Stomach (tissue), 9 donors: ENCODE data around the gene GALK1. TPM values are rescaled to one million over a fixed set of nuclear protein-coding genes. Genes with fewer than 3 reads are reported as not detected.

ENCODE experiments used
- DNase-seq, 2 donors: peaks; one replicate each; pipeline versions ENCODE4 v3.0.0 to v3.0.0-alpha.2; 2013 to 2019
- H3K27ac ChIP-seq, 5 donors: fragments of 200-600 bp in 4 of 5; sonication (generic) in 4 of 5; one replicate each; pipeline ENCODE4 v1.5.1; 2013 to 2019; ENCODE audit warnings: mild to moderate bottlenecking in 1 of 5, moderate library complexity in 1 of 5
- H3K27me3 ChIP-seq, 3 donors: fragments of 200-600 bp; sonication (generic); one replicate each; pipeline ENCODE4 v1.5.1; 2017 to 2019; ENCODE audit warnings: mixed run types in 1 of 3
- H3K36me3 ChIP-seq, 4 donors: fragments of 200-600 bp; sonication (generic); 1 replicate in 3 of 4; 2 replicates in 1 of 4; pipeline ENCODE4 v1.5.1; 2016 to 2019
- H3K4me1 ChIP-seq, 4 donors: fragments of 200-600 bp; sonication (generic); one replicate each; pipeline ENCODE4 v1.5.1; 2016 to 2019
- H3K4me3 ChIP-seq, 4 donors: fragments of 200-600 bp; sonication (generic) in 3 of 4; one replicate each; pipeline ENCODE4 v1.5.1; 2016 to 2019; ENCODE audit warnings: mild to moderate bottlenecking in 1 of 4
- H3K9me3 ChIP-seq, 4 donors: fragments of 200-600 bp; sonication (generic); one replicate each; pipeline ENCODE4 v1.5.1; 2016 to 2019
- EP300 ChIP-seq: sonication (generic); formaldehyde crosslinking; IDR thresholded peaks from one replicate; pipeline ENCODE4 v1.6.1; 2017; ENCODE audit warnings: antibody characterized with exemption
- POLR2A ChIP-seq, 4 donors: fragments of 450-650 bp; IDR thresholded peaks; one replicate each; pipeline ENCODE4 v1.6.1; 2016; ENCODE audit warnings: antibody characterized with exemption in 4 of 4, control low read depth in 2 of 4, mild to moderate bottlenecking in 1 of 4, moderate library complexity in 1 of 4
- POLR2AphosphoS5 ChIP-seq, 3 donors: sonication (generic); formaldehyde crosslinking; IDR thresholded peaks; one replicate each; pipeline ENCODE4 v1.6.1; 2016; ENCODE audit warnings: antibody characterized with exemption in 3 of 3
- WGBS, 5 donors: extraction: QIAGEN DNeasy Blood & Tissue Kit in 3 of 5; methylation state at CpG; one replicate each; pipeline versions ENCODE4 v1.1.5 to v1.1.7; 2013 to 2018; 5-methylcytosine and 5-hydroxymethylcytosine counted together
- intact Hi-C: fragments of 100-400 bp; cut with DNase I; formaldehyde crosslinking; loops from one replicate; pipeline ENCODE4 v1.15.1; 2023; ENCODE audit warnings: low total_unique reads
- polyA plus RNA-seq, 3 donors: library from polyadenylated mRNA; stranded (reverse); fragments of 200-250 nt; gene quantifications; one replicate each; pipeline ENCODE4 v1.2.3, GENCODE V29; 2013
- total RNA-seq, 5 donors: library from RNA; depleted of rRNA; stranded (reverse); fragments of >200 nt; gene quantifications; one replicate each; pipeline versions ENCODE4 v1.1.0 to v1.2.3, GENCODE V29; 2014 to 2016
- TF ChIP-seq, protein P1 (sequence below), 7 experiments: fragments of 450-650 bp in 4 of 7; fragments of 200-600 bp in 3 of 7; sonication (generic) in 3 of 7; IDR thresholded peaks; one replicate each; pipeline ENCODE4 v1.5.1; 2016 to 2019; ENCODE audit warnings: antibody characterized with exemption in 7 of 7, control low read depth in 2 of 7, mild to moderate bottlenecking in 1 of 7
- donor health status: healthy with polysubstance abuse.
- donor health status: Bipolar disorder and iron deficiency.
- donor health status: healthy.

GALK1 gene
- total and polyA plus RNA-seq, 8 donors: 7.6 to 57.1 (median 34.5) TPM

DNA sequence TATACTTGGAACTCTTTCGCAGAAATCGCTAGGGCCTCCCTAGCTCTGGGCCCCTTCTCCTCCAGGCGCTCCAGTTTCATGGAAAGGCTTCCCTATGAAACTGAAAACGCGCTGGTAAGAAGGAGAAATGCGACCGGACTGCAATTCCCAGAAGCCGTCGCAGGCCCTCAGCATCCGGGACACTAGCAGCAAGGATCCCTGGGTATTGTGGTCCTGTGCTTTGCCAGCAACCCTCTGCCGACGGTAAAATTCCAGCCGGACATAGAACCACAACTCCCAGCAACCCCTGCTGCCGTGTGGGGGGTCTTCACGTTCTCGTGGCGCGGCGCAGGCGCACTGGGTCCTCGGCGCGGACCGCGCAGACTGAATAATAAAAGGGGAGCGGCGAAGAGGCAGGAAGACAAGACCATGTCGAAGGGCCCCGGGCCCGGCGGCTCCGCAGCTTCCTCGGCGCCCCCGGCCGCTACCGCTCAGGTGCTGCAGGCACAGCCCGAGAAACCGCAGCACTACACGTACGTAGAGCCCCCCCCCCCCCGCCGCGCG, 19.6 kb upstream of the GALK1 start, which contains the start of gene UNK:
Gene UNK, plus strand, starts transcription at position 334 of the 543 bp plus-strand sequence. Its CDS starts 75 bp downstream, at position 409.
- DNase-seq: peak; percentile 97 to 100
- intact Hi-C loops: no loop called here
- Histone ChIP-seq H3K27me3 (no peaks in the 10 kb centered on the region), H3K27ac (peak within 1 kb of the TSS; percentile 97 to 100 (median 99)), H3K9me3 (no peaks in the 10 kb centered on the region), H3K36me3 (no peaks in the 10 kb centered on the region), H3K4me3 (peak within 1 kb of the TSS; percentile 40 to 74 (median 64)), H3K4me1 (peaks cover 37 to 84% (median 64%) of the 10 kb centered on the region in 4 donors)
- TF ChIP-seq POLR2A (IDR thresholded peaks at IDR 0.05): peak in 1 of 4 donors; percentile 59
- TF ChIP-seq, protein P1, sequence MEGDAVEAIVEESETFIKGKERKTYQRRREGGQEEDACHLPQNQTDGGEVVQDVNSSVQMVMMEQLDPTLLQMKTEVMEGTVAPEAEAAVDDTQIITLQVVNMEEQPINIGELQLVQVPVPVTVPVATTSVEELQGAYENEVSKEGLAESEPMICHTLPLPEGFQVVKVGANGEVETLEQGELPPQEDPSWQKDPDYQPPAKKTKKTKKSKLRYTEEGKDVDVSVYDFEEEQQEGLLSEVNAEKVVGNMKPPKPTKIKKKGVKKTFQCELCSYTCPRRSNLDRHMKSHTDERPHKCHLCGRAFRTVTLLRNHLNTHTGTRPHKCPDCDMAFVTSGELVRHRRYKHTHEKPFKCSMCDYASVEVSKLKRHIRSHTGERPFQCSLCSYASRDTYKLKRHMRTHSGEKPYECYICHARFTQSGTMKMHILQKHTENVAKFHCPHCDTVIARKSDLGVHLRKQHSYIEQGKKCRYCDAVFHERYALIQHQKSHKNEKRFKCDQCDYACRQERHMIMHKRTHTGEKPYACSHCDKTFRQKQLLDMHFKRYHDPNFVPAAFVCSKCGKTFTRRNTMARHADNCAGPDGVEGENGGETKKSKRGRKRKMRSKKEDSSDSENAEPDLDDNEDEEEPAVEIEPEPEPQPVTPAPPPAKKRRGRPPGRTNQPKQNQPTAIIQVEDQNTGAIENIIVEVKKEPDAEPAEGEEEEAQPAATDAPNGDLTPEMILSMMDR (IDR thresholded peaks at IDR 0.05): peak in 1 of 7 experiments; percentile 31
- no peak for TF ChIP-seq EP300
- peak; percentile 90 to 95 (median 91) for TF ChIP-seq POLR2AphosphoS5 (IDR thresholded peaks at IDR 0.05)
- WGBS, 5 donors: 0 to 1% (median 0%) methylated on average over 10 to 45 of the region's 45 CpGs

DNA sequence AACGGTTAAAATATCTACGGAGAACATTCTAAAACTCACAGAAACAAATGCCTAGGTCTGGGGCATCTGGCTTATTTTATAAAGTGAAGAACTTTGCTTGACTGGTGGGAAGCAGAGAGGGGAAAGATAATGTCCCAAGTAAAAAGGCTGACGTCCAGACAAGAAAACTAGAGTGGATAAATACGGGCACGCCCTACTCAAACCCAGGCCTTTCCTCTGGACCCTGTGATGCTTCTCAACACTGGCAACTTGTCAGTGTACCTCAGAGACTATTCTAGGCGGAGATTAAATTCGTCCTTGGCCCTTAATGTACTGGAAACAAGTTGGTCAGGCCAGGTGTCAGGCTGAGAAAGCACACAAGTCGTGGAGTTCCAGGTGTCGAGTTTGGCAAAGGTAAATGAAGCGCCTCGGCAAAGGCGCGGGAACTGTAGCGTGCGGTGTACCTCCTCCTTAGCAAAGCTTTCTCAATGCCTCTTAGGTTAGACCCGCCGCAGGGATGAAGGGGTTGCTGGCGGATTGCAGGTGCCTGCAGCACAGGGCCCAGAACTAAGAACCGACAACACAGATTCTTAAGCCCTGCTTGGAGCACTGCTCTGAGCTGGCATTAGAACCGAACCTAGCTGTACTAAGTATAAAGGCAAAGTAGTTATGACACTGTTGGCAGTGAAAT, 18.9 kb upstream of the GALK1 start:
- no peak for TF ChIP-seq EP300
- TF ChIP-seq POLR2AphosphoS5 (IDR thresholded peaks at IDR 0.05): no peak
- TF ChIP-seq, protein P1 (IDR thresholded peaks at IDR 0.05): no peak
- peak in 1 of 4 donors; percentile 52 for TF ChIP-seq POLR2A (IDR thresholded peaks at IDR 0.05)
- DNase-seq: peak; percentile 60 to 75

DNA sequence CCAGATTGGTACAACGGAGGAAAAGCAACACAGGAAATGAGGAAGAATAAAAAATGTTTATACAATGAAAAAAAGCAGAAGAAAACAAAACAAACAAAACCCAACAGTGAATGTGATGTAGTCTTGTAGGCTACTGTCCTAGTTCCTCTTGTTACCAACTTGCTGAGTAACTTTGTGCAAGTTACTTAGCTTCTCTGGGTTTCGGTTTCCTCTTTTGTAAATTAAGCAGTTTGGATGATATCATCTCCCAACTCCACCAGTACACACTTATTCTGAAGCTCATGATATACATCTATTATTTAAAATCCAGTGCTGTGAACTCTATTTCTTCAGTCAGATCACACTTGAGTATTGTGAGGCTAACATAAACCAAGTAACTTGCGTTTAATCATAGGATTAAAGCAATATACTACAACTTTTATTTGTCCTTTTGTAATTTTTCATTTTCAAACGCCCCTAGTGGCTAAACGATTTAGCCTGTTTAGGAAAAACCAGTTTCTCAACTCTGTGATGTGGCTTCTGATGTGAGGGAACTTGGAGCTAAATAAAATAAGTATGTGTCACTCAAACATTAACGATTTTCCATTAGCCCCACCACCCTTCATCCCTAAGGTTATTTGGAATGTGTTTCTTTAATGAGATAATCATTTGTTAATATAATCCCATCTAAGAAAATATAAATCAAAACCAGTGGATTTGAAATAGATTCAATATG, 18.2 kb upstream of the GALK1 start:
- WGBS, 5 donors: 2 to 9% (median 7%) methylated on average over 6 of the region's 6 CpGs
- Histone ChIP-seq H3K4me3 (no peak overlapping the region), H3K36me3 (peaks cover 8 to 12% (median 8%) of the 10 kb centered on the region in 4 donors), H3K27ac (peak overlapping the region in 4 of 5 donors; percentile 97 to 100 (median 98)), H3K4me1 (peaks cover 37 to 71% (median 55%) of the 10 kb centered on the region in 4 donors), H3K9me3 (no peaks in the 10 kb centered on the region), H3K27me3 (no peaks in the 10 kb centered on the region)
- peak in 1 of 2 donors; percentile 91 for DNase-seq
- no peak for TF ChIP-seq POLR2A (IDR thresholded peaks at IDR 0.05)
- TF ChIP-seq, protein P1 (IDR thresholded peaks at IDR 0.05): peak in 5 of 7 experiments; percentile 49 to 89 (median 78)
- intact Hi-C loops: no loop called here

More for the DNA sequence above, 18.9 kb upstream of the GALK1 start:
- WGBS, 5 donors: 25 to 50% (median 32%) methylated on average over 17 to 20 of the region's 20 CpGs
- H3K27me3 ChIP-seq: no peaks in the 10 kb centered on the region
- H3K9me3 ChIP-seq: no peaks in the 10 kb centered on the region
- H3K27ac ChIP-seq: peak overlapping the region; percentile 97 to 100 (median 99)
- intact Hi-C loops: no loop called here
- peaks cover under 1 to 5% (median under 1%) of the 10 kb centered on the region in 4 donors for H3K36me3 ChIP-seq
- peak overlapping the region; percentile 40 to 74 (median 64) for H3K4me3 ChIP-seq
- H3K4me1 ChIP-seq: peaks cover 37 to 78% (median 59%) of the 10 kb centered on the region in 4 donors
